Measurements from ENCODE around the gene CREBZF. TPM values are rescaled to one million over a fixed set of nuclear protein-coding genes. Genes with fewer than 3 reads are reported as not detected.
A peak's percentile ranks its signal among the peaks of the same experiment; 100 is the strongest.
"Not testable (repeated sequence)": the region's sequence is repeated elsewhere in the genome, so short reads cannot be mapped to it uniquely, and the experiment has no call there.

Gene CREBZF
- total and polyA plus RNA-seq, 2 donors = 32.7 to 94.0 TPM

DNA sequence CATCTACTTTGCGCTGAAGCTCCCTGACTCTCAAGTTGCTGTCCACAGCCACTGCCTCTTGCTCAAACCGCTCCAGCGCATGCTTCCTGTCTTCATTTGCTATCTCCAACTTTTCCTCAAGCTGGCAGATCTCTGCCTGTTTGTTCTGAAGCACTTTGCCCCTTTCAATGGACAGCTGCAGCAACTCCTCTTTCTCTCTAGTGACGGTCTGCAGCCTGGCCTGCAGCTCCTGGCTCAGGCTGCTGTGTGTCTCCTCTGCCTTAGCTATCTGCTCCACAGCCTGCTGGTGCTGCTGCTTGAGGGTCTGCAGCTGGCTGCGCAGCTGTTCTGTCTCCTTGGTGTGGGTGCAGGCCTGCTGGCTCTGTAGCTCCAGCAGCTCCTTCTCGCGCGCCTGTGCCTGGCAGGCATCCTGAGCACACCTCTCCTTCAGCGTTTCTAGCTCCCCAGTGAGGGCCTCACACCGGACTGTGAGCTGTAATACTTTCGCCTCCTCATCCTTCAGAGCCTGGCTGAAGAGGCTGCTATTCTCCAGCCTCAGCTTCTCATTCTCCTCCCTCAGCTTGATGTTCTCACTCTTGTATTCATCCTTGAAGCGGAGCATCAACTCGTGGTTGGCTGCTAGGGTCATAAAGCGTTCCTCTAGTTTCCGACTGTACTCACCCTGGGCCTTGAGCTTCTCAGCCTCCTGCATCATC, 20.3 kb upstream of the CREBZF start:
- no peaks in the 10 kb centered on the region for H3K4me1 ChIP-seq (ENCODE audit: insufficient read depth)
- H3K36me3 ChIP-seq (ENCODE audit: insufficient read depth) = no peaks in the 10 kb centered on the region
- WGBS = 35% methylated on average over 15 of the region's 15 CpGs
- H3K27ac ChIP-seq (ENCODE audit: low read depth) = peak overlapping the region; percentile 14
- H3K4me3 ChIP-seq (ENCODE audit: low read depth, low read length) = peak overlapping the region; percentile 14
- DNase-seq (ENCODE audit: extremely low spot score) = peak; percentile 65

GRCh38 chr11:85682330-85683305, 17.7 kb upstream of the CREBZF start:
- WGBS = 28% methylated on average over 43 of the region's 43 CpGs
- no peak overlapping the region for H3K27ac ChIP-seq (ENCODE audit: low read depth)
- DNase-seq (ENCODE audit: extremely low spot score) = peak; percentile 46
- no peaks in the 10 kb centered on the region for H3K36me3 ChIP-seq (ENCODE audit: insufficient read depth)
- peak overlapping the region; percentile 54 for H3K4me3 ChIP-seq (ENCODE audit: low read depth, low read length)
- H3K4me1 ChIP-seq (ENCODE audit: insufficient read depth) = no peaks in the 10 kb centered on the region

DNA sequence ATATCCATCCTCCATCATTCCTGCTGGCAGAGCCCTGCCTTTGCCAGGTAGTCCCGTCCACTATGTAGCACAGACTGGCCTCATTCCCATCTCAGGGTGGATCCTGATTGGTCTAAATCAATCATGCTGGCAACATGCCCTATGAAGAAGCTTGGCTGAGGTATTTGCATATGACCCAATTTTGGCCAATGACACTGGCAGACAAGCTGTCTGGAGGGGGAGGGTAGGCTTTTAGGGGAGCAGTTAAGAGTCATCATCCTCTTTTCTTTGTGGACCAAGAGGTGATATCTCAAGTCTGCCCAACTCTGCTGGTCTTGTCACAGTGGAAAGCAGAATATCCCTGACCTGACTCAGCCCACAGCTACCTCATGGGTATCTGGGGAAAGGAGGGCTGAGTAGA, 16.0 kb upstream of the CREBZF start:
- H3K4me3 ChIP-seq (ENCODE audit: low read depth, low read length) = no peak overlapping the region
- DNase-seq (ENCODE audit: extremely low spot score) = no peak
- 72% methylated on average over 1 of the region's 1 CpG for WGBS
- no peaks in the 10 kb centered on the region for H3K36me3 ChIP-seq (ENCODE audit: insufficient read depth)
- no peak overlapping the region for H3K27ac ChIP-seq (ENCODE audit: low read depth)
- no peaks in the 10 kb centered on the region for H3K4me1 ChIP-seq (ENCODE audit: insufficient read depth)

DNA sequence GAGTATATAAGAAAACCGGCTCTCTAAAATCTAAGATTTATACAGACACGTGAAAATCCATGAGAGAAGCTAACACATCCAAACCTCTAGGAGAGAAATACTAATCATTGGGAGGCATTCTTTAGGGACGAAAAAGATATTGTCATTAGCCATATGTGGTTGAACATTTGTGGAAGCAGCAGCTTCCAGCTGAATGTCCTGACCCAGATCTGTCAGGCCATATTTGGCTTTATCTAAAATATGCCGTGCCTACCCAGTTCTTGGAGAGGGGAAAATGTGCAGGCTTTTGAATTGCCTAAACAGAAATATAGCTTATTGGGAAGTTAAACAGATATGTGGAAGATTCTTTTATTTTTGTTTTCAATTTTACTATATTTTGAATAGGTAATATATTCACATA, 14.6 kb upstream of the CREBZF start:
- no peak overlapping the region for H3K27ac ChIP-seq (ENCODE audit: low read depth)
- no peaks in the 10 kb centered on the region for H3K36me3 ChIP-seq (ENCODE audit: insufficient read depth)
- no peaks in the 10 kb centered on the region for H3K4me1 ChIP-seq (ENCODE audit: insufficient read depth)
- no peak for DNase-seq (ENCODE audit: extremely low spot score)
- 56% methylated on average over 4 of the region's 4 CpGs for WGBS
- H3K4me3 ChIP-seq (ENCODE audit: low read depth, low read length) = no peak overlapping the region

DNA sequence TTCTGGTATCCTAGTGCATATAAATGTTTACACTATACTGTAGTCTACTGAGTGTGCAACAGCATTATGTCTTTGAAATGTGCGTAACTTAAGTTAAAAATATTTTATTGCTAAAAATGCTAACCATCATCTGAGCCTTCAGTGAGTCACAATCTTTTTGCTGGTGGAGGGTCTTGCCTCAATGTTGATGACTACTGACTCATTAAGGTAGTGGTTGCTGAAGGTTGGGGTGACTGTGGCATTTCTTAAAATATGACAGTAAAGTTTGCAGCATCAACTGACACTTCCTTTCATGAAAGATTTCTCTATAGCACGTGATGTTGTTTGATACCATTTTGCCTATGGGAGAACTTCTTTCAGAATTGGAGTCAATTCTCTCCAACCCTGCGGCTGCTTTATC, 8.5 kb upstream of the CREBZF start:
- no peak overlapping the region for H3K27ac ChIP-seq (ENCODE audit: low read depth)
- no peaks in the 10 kb centered on the region for H3K36me3 ChIP-seq (ENCODE audit: insufficient read depth)
- DNase-seq (ENCODE audit: extremely low spot score) = no peak
- WGBS = 91% methylated on average over 3 of the region's 3 CpGs
- H3K4me3 ChIP-seq (ENCODE audit: low read depth, low read length) = no peak overlapping the region
- no peaks in the 10 kb centered on the region for H3K4me1 ChIP-seq (ENCODE audit: insufficient read depth)

DNA sequence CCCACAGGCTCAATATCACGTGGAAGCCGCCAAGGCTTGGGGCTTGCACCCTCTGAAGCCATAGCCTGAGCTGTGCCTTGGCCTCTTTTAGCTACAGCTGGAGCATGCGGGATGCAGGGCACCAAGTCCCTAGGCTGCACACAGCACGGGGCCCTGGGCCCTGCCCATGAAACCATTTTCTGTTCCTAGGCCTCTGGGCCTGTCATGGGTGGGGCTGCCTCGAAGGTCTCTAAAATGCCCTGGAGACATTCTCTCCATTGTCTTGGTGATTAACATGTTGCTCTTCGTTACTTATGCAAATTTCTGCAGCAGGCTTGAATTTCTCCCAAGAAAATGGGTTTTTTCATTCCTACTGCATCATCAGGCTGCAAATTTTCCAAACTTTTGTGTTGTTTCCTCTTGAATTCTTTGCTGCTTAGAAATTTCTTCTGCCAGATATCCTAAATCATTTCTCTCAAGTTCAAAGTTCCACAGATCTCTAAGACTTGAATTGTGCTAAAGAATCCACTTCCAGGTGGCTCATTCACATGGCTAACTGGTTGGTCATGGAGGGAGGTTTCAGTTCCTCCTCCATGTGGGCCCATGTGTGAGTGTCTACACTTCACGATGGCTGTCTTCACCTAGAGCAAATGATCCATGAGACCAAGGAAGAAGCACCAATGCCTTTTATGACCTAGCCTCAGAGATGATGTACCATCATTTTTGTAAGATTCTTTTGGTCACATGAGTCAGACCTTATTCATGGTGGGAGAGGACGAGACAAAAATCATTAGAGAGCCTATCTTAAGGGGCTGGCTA, 7.4 kb upstream of the CREBZF start:
- Histone ChIP-seq H3K4me3 (ENCODE audit: low read depth, low read length) (no peak overlapping the region), H3K36me3 (ENCODE audit: insufficient read depth) (no peaks in the 10 kb centered on the region), H3K4me1 (ENCODE audit: insufficient read depth) (no peaks in the 10 kb centered on the region), H3K27ac (ENCODE audit: low read depth) (no peak overlapping the region)
- 89% methylated on average over 8 of the region's 8 CpGs for WGBS
- DNase-seq (ENCODE audit: extremely low spot score) = no peak

DNA sequence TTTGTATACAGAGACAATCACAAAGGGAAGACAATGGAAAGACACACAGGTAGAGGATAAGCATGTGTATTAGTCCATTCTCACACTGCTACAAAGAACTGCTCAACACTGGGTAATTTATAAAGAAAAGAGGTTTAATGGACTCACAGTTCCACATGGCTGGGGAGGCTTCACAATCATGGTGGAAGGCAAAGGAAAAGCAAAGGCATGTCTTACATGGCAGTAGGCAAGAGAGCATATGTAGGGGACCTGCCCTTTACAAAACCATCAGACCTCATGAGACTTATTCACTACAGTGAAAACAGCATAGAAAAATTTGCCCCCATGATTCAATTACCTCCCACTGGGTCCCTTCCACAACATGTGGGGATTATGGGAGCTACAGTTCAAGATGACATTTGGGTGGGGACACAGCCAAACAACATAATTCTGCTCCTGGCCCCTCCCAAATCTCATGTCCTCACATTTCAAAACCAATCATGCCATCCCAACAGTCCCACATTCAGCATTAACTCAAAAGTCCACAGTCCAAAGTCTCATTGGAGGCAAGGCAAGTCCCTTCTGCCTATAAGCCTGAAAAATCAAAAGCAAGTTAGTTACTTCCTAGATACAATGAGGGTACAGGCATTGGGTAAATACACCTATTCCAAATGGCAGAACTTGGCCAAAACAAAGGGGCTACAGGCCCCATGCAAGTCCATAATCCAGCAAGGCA, 6.2 kb upstream of the CREBZF start:
- not testable (repeated sequence) for DNase-seq (ENCODE audit: extremely low spot score); H3K4me3 ChIP-seq (ENCODE audit: low read depth, low read length); H3K4me1 ChIP-seq (ENCODE audit: insufficient read depth); H3K36me3 ChIP-seq (ENCODE audit: insufficient read depth); H3K27ac ChIP-seq (ENCODE audit: low read depth)

- DNase-seq (ENCODE audit: extremely low spot score) = no peak
- H3K4me1 ChIP-seq (ENCODE audit: insufficient read depth) = no peaks in the 10 kb centered on the region
- H3K36me3 ChIP-seq (ENCODE audit: insufficient read depth) = no peaks in the 10 kb centered on the region
- H3K4me3 ChIP-seq (ENCODE audit: low read depth, low read length) = no peak overlapping the region
- no peak overlapping the region for H3K27ac ChIP-seq (ENCODE audit: low read depth)
- WGBS = 97% methylated on average over 1 of the region's 1 CpG
Measured at GRCh38 chr11:85668157-85668556, 3.2 kb upstream of the CREBZF start.

GRCh38 chr11:85666687-85667086, 1.8 kb upstream of the CREBZF start:
- Histone ChIP-seq H3K4me3 (ENCODE audit: low read depth, low read length) (no peak overlapping the region), H3K4me1 (ENCODE audit: insufficient read depth) (no peaks in the 10 kb centered on the region), H3K36me3 (ENCODE audit: insufficient read depth) (no peaks in the 10 kb centered on the region), H3K27ac (ENCODE audit: low read depth) (no peak overlapping the region)
- no peak for DNase-seq (ENCODE audit: extremely low spot score)
- WGBS = 86% methylated on average over 3 of the region's 3 CpGs

GRCh38 chr11:85665733-85666132, 804 bp upstream of the CREBZF start:
- Histone ChIP-seq H3K27ac (ENCODE audit: low read depth) (no peak overlapping the region), H3K4me3 (ENCODE audit: low read depth, low read length) (no peak overlapping the region), H3K4me1 (ENCODE audit: insufficient read depth) (no peaks in the 10 kb centered on the region), H3K36me3 (ENCODE audit: insufficient read depth) (no peaks in the 10 kb centered on the region)
- WGBS = 54% methylated on average over 5 of the region's 5 CpGs
- no peak for DNase-seq (ENCODE audit: extremely low spot score)

GRCh38 chr11:85663753-85664614, 945 bp downstream of the CREBZF start:
- WGBS = under 1% methylated on average over 73 of the region's 73 CpGs
- H3K36me3 ChIP-seq (ENCODE audit: insufficient read depth) = no peaks in the 10 kb centered on the region
- DNase-seq (ENCODE audit: extremely low spot score) = no peak
- H3K27ac ChIP-seq (ENCODE audit: low read depth) = peak overlapping the region; percentile 100
- peak overlapping the region; percentile 63 for H3K4me3 ChIP-seq (ENCODE audit: low read depth, low read length)
- no peaks in the 10 kb centered on the region for H3K4me1 ChIP-seq (ENCODE audit: insufficient read depth)

DNA sequence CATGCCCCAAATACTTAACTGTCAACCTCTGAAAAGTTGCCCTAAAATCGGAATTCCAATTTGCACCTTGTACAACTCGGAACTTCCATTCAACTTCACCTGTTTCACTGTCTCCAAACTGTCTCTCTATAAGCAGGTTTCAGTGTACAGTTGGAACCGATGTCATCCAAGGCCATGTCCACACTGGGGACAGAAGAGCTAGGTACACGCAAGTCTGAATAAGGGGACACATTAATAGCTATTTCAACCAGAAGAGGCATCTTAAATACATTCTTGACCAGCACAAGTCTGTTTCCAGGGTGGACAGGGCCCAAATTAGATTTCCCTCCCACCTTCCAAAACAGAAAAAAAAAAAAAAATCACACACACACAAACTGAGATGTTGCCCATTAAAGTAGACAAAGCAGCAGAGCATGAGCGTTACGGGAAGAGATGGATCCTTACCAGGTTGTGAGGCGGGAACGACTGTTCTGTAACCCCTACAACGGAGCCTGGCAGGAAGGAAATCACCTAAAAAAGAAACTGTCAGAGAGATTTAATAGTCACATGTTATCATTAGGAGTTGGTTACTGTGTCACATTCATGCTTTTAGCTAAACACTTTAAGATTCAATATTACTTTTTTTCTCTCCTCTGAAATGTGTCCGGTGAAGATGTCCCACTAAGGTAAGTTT, 1.7 kb downstream of the CREBZF start:
- peak overlapping the region; percentile 100 for H3K27ac ChIP-seq (ENCODE audit: low read depth)
- peak overlapping the region; percentile 63 for H3K4me3 ChIP-seq (ENCODE audit: low read depth, low read length)
- DNase-seq (ENCODE audit: extremely low spot score) = no peak
- 3% methylated on average over 10 of the region's 10 CpGs for WGBS
- H3K4me1 ChIP-seq (ENCODE audit: insufficient read depth) = no peaks in the 10 kb centered on the region
- H3K36me3 ChIP-seq (ENCODE audit: insufficient read depth) = no peaks in the 10 kb centered on the region

Measured in urinary bladder (tissue), 4 donors.